Sigmoid colon (tissue), 4 donors: Measurements from ENCODE around the gene B4GALT4.

Experiments
- CTCF ChIP-seq, 4 experiments: fragments of 450-650 bp in 3 of 4; fragments of 200-600 bp in 1 of 4; IDR thresholded peaks; one replicate each; pipeline ENCODE4 v1.5.1; 2016 to 2019; ENCODE audit warnings: antibody characterized with exemption in 4 of 4, mild to moderate bottlenecking in 3 of 4, moderate library complexity in 2 of 4
- EP300 ChIP-seq, 4 donors: sonication (generic); formaldehyde crosslinking; IDR thresholded peaks; one replicate each; pipeline ENCODE4 v1.6.1; 2017; ENCODE audit warnings: antibody characterized with exemption in 4 of 4
- POLR2A ChIP-seq, 2 donors: fragments of 450-650 bp; IDR thresholded peaks; one replicate each; pipeline ENCODE4 v1.6.1; 2016; ENCODE audit warnings: antibody characterized with exemption in 2 of 2, mild to moderate bottlenecking in 2 of 2, moderate library complexity in 2 of 2
- POLR2AphosphoS5 ChIP-seq, 4 donors: sonication (generic); formaldehyde crosslinking; IDR thresholded peaks; one replicate each; pipeline ENCODE4 v1.6.1; 2017; ENCODE audit warnings: antibody characterized with exemption in 4 of 4

GRCh38 chr3:119195151-119195476 lies 45.6 kb downstream of the B4GALT4 start:
- TF ChIP-seq POLR2AphosphoS5 (IDR thresholded peaks at IDR 0.05) (no peak), EP300 (IDR thresholded peaks at IDR 0.05) (no peak), POLR2A (IDR thresholded peaks at IDR 0.05) (no peak), CTCF (IDR thresholded peaks at IDR 0.05) (no peak)
